Mesodermal cell (in vitro differentiated cells): Measurements from ENCODE around the gene SRSF6.
"Not testable (repeated sequence)": the region's sequence is repeated elsewhere in the genome, so short reads cannot be mapped to it uniquely, and the experiment has no call there.

Experiments used
- H3K27ac ChIP-seq: 2 replicates; pipeline ENCODE4 v1.7.0; 2013; ENCODE audit warnings: mild to moderate bottlenecking, low read depth, low read length, moderate library complexity; ENCODE audit not compliant: severe bottlenecking
- H3K36me3 ChIP-seq: 2 replicates; pipeline ENCODE4 v1.7.1; 2013; ENCODE audit warnings: mild to moderate bottlenecking, low read length, moderate library complexity; ENCODE audit not compliant: control insufficient read depth, insufficient read depth
- H3K4me1 ChIP-seq: one replicate; pipeline ENCODE4 v1.7.1; 2013; ENCODE audit warnings: mild to moderate bottlenecking, low read length; ENCODE audit not compliant: insufficient read depth, control insufficient read depth, poor library complexity, severe bottlenecking
- H3K4me3 ChIP-seq: 2 replicates; pipeline ENCODE4 v1.7.0; 2013; ENCODE audit warnings: low read length, control low read depth, mild to moderate bottlenecking; ENCODE audit not compliant: insufficient read depth, poor library complexity, severe bottlenecking; ENCODE audit errors: extremely low read depth
- H3K9me3 ChIP-seq: 2 replicates; pipeline ENCODE4 v1.7.1; 2013; ENCODE audit warnings: mild to moderate bottlenecking, low read length, moderate library complexity; ENCODE audit not compliant: control insufficient read depth
- WGBS, 2 experiments: methylation state at CpG; one replicate each; pipeline ENCODE4 v1.1.5; 2013; ENCODE audit warnings: missing lambda C conversion rate in 2 of 2; ENCODE audit not compliant: insufficient coverage in 2 of 2; 5-methylcytosine and 5-hydroxymethylcytosine counted together

SRSF6 gene

DNA sequence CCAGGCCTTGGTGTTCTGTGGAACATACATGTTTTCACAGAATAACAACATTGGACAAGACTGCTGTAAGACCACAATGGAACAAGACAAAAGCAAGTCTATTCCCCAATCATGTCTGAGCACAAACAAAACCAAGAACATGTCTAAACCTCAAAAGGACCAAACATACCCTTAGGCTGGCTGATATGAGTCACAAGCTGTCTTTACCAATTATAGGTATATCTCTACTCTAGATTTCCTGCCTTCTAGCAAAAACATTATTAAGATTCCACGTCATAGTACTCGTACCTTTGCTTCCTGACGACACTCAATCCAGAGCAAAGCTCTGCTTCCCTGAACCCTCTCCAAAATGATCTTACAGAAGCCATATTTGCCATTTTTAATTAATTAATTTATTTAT, 34.4 kb downstream of the SRSF6 start:
- Histone ChIP-seq H3K27ac (no peak overlapping the region), H3K9me3 (no peaks in the 10 kb centered on the region), H3K4me1 (no peaks in the 10 kb centered on the region), H3K4me3 (no peak overlapping the region), H3K36me3 (no peaks in the 10 kb centered on the region)
- 100% methylated on average over 2 of the region's 3 CpGs for whole genome bisulfite sequencing, 2 experiments

DNA sequence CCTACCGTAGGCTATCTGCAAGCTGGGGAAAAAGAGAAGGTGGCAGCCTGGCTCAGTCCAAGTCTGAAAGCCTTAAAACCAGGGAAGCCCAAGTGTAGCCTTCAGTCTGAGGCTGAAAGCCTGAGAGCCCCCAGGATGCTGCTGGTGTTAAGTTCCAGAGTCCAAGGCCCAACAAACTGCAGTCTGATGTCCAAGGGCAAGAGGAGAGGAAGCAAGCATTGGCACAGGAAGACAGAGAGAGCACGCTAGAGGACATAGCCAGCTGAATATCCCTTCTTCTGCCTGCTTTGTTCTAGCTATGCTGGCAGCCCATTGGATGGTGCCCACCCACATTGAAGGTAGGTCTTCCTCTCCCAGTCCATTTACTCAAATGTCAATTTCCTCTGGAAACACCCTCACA, 37.7 kb downstream of the SRSF6 start:
- no peak overlapping the region for H3K4me3 ChIP-seq
- no peaks in the 10 kb centered on the region for H3K9me3 ChIP-seq
- WGBS, 2 experiments = 85 to 87% methylated on average over 2 of the region's 2 CpGs
- no peak overlapping the region for H3K27ac ChIP-seq
- H3K36me3 ChIP-seq = no peaks in the 10 kb centered on the region
- no peaks in the 10 kb centered on the region for H3K4me1 ChIP-seq

DNA sequence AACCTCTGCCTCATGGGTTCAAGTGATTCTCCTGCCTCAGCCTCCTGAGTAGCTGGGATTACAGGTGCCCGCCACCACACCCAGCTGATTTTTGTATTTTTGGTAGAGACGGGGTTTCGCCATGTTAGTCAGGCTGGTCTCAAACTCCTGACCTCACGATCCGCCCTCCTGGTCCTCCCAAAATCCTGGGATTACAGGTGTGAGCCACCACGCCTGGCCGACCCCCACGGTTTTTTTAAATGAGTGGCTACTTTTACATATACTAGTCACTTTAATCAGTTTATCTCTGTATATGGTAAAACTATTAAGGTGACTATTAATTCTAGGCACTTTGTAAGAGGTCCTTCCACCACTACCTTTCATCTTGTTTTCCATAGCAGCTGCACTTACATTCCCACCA, 44.3 kb downstream of the SRSF6 start:
- 91 to 98% methylated on average over 4 to 5 of the region's 8 CpGs for WGBS, 2 experiments
- H3K4me3 ChIP-seq, H3K36me3 ChIP-seq, H3K27ac ChIP-seq, H3K4me1 ChIP-seq, H3K9me3 ChIP-seq: not testable (repeated sequence)

DNA sequence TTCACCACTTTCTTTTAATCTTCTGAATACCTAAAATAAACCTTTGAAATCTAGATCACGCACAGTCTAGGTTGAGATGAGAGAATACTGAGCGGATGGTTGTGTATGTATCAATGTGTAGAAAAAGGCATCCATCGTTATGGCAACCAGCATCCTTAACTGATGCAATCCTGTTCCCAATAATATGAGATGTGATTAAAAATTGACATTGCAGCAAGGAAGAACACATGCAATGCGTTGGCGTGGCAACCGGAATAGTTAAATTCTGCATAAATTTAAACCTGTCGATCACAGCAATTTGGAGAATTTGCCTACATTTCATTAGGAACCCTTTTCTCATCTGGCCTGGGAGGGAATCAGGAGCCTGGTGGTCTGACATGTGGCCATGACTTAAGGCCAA, 48.5 kb downstream of the SRSF6 start:
- H3K4me3 ChIP-seq = no peak overlapping the region
- H3K27ac ChIP-seq = no peak overlapping the region
- 96 to 100% methylated on average over 1 to 7 of the region's 7 CpGs for WGBS, 2 experiments
- no peaks in the 10 kb centered on the region for H3K36me3 ChIP-seq
- H3K9me3 ChIP-seq = no peaks in the 10 kb centered on the region
- H3K4me1 ChIP-seq = no peaks in the 10 kb centered on the region

DNA sequence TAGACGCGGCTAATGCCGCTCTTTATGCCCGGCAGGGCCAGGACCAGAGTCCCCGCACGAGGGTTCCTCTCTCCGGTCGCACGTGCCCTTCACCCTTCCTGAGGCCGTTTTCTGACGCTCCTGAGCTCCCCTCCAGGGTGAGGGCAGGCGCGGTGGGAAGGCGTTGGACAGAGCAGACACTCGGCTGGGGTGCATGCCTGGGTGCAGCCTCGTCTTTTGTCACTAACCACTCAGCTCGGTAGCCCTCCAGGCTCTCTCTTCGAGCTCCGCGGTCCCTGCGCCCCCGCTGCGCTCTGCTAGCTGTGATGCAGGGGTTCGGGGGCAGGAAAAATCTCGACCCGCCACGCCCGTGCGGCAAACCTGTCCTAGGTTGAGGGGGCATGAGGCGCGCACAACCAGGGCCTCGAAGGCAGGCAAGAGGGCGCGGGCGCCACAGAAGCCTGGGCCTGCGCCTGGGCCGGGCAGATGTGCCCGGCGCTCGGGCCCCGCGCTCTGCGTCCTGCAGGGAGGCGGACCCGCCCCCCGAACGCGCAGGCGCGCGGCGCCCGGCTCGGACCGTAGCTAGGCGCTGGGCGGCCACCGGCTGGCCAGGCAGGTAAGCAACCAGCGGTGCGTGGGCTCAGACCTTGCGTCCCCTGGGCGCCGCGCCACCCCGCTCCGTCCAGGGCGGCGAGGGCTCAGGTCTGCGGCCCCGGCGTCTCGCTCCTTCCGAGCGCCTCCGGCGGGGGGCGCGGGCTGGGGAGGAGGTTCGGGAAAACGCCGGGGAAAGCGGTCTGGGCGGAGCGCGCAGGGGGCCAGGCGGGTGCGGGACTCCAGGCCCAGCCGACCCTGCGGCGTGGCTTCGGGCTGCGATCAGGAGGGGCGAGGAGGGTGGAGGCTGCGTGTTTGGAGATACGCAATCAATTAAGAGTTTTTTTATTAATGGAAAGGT, 49.7 kb downstream of the SRSF6 start, which contains the start of gene L3MBTL1:
L3MBTL1 (plus strand) TSS at position 548 of the 931 bp plus-strand sequence. CDS start 5,807 bp downstream, outside the sequence.
- Histone ChIP-seq H3K27ac (no peak within 1 kb of the TSS), H3K4me3 (peak within 1 kb of the TSS; percentile 56), H3K4me1 (no peaks in the 10 kb centered on the region), H3K36me3 (no peaks in the 10 kb centered on the region), H3K9me3 (no peaks in the 10 kb centered on the region)
- WGBS, 2 experiments = 10 to 12% methylated on average over 62 to 86 of the region's 95 CpGs

DNA sequence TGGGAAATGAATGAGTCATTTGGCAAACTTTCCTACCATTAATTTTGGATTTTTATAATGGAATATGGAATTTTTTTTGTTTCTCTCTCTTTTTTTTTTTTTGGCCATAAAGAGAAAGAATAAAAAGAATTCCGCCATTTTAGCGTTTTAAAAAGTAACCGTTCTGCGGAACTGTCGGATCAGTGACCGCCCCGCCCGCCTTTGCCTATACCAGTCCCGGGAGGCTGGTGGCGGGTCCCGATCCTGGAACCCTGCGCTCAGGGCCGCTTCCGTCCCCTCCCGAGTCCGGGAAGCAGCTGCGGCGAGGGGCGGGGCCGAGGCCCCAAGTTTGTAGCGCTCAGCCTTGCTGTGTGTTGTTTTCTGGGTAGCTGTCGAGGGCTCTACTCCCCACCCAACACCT, 50.4 kb downstream of the SRSF6 start:
- Histone ChIP-seq H3K4me1 (no peaks in the 10 kb centered on the region), H3K9me3 (no peaks in the 10 kb centered on the region), H3K4me3 (peak overlapping the region; percentile 56), H3K27ac (no peak overlapping the region), H3K36me3 (no peaks in the 10 kb centered on the region)
- WGBS, 2 experiments = 16 to 27% methylated on average over 11 of the region's 22 CpGs

DNA sequence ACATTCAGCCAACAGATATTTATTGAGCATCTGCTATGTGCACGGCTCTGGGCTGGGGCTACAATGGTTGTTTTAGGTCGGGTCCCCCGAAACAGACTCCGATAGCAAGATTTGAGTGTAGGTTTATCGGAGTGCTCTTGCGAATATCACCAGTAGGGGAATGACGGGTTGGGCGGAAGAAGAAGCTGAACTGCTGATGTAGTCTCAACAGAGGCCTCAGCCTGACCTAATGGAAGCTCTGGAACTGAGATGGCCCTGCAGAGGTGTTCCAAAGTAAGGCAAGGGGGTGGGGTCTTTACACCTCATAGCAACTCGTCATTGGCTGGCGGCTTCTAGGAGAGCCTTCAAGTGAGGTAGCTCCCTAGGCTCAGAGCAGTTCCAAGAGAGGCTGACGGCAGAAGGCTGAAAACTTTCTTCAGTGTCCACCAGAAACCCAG, 50.9 kb downstream of the SRSF6 start:
- Histone ChIP-seq H3K36me3 (no peaks in the 10 kb centered on the region), H3K4me1 (no peaks in the 10 kb centered on the region), H3K27ac (no peak overlapping the region), H3K4me3 (peak overlapping the region; percentile 56), H3K9me3 (no peaks in the 10 kb centered on the region)
- 69 to 71% methylated on average over 9 to 11 of the region's 11 CpGs for WGBS, 2 experiments

DNA sequence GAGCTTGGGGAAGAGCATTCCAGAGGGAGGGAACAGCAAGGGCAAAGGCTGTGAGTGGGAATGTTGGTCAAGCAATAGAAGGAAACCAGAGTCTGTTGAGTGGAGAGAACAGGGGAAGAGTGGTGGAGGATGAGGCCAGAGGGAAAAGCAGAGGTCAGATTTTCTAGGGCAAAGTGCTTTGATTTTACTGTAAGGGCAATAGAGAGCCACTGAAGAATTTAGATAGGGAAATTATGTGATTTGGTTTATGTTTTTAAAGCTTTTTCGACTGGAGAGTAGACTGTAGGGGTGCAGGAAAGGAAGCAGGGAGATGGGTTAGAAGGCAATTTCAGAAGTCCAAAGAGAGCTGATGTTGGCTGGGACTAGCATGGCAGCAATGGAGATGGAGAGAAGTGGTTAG, 54.2 kb downstream of the SRSF6 start:
- H3K4me1 ChIP-seq = peaks cover 2% of the 10 kb centered on the region
- no peaks in the 10 kb centered on the region for H3K9me3 ChIP-seq
- 77 to 81% methylated on average over 1 of the region's 1 CpG for WGBS, 2 experiments
- H3K36me3 ChIP-seq = no peaks in the 10 kb centered on the region
- H3K27ac ChIP-seq = no peak overlapping the region
- H3K4me3 ChIP-seq = no peak overlapping the region

DNA sequence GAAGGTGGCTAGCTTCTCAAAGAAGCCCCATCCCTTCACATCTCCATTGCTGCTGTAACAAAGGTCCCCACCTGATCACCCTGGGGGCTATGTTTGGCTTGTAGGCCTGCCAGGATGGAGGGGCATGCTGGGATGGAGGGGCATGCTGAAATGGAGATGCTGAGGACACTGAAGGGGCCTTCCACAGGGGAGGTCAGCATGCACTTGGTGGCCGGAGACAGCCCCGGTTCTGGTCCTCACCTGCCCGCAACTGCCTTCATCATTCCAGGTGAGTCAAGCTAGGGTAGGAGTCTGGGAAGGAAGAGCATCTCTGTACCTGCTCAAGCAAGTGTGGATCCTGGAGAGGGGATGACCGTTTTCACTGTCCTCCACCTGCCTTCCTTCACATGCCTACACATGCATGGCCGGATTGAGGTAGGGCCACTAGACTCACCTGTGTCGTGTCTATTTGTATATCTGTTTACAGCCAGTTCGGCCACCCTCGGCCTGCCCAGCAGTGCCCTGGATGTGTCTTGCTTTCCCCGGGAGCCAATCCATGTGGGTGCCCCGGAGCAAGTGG, 55.8 kb downstream of the SRSF6 start:
- no peaks in the 10 kb centered on the region for H3K9me3 ChIP-seq
- H3K4me1 ChIP-seq = peaks cover 2% of the 10 kb centered on the region
- peaks cover 9% of the 10 kb centered on the region for H3K36me3 ChIP-seq
- 64 to 69% methylated on average over 6 to 10 of the region's 10 CpGs for WGBS, 2 experiments
- no peak overlapping the region for H3K27ac ChIP-seq
- H3K4me3 ChIP-seq = peak overlapping the region; percentile 20
